HG02588 (cell line): ENCODE results near the gene ZNF135.
A peak's percentile ranks its signal among the peaks of the same experiment; 100 is the strongest.

Experiments used
- ATAC-seq: cut with Tn5 transposase; IDR thresholded peaks from one replicate; pipeline ENCODE4 v1.9.1; 2021; ENCODE audit warnings: mild to moderate bottlenecking, moderate library complexity; ENCODE audit not compliant: unreplicated experiment

ZNF135 gene

DNA sequence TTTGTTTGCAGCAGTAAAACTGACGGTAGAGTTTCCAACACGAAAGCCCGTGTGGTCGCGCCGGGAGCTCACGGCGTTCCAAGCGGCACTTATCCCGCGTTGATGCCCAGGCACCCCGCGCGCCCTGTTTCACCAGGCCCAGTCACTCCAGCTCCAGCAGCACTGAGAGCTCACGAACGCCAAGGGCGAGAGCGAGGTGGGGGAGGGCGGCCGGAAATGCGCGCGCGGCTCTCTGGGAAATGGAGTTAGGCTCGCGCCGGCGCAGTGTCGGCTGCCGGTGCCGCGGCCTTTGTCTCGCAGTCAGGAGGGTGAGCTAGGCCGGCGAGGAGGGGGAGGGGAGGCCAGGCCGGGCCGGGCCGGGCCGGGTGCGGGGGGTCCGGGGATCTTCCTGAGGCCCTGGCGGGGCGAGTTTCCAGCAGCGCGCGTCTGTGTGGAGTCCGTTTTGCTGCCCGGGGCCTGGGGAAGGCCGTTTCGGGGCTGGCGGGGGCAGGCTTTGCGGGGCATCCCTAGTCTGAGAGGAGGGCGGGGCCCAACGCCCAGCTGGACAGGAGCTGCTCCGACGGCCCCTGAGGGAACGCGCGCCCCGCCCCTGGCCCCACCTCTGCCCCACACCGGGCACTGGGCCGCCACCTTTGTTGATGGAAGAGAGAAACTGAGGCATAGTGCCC lies at the start of gene ZNF135:
ZNF135 (plus strand) TSS at position 280 of the 668 bp plus-strand sequence. CDS start 721 bp downstream, outside the sequence.
- ATAC-seq: no peak

DNA sequence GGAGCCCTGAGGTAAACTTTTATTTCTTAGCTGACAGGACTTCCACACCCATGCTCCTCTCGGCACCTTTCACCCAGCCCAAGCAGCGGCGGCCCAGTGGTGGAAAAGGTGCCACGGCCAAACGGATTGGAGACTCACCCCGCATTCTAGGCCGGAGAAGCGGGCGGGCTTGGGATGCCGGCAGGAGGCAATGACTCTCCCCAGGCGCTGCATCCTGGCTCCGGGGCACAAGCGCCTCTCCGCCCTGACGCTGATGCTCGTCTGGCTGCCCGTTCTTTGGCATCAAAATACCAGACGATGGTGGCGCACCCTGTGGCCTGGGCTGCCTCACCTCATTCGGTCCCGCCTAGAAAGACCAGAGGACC lies 49.8 kb upstream of the ZNF135 start:
- no peak for ATAC-seq

DNA sequence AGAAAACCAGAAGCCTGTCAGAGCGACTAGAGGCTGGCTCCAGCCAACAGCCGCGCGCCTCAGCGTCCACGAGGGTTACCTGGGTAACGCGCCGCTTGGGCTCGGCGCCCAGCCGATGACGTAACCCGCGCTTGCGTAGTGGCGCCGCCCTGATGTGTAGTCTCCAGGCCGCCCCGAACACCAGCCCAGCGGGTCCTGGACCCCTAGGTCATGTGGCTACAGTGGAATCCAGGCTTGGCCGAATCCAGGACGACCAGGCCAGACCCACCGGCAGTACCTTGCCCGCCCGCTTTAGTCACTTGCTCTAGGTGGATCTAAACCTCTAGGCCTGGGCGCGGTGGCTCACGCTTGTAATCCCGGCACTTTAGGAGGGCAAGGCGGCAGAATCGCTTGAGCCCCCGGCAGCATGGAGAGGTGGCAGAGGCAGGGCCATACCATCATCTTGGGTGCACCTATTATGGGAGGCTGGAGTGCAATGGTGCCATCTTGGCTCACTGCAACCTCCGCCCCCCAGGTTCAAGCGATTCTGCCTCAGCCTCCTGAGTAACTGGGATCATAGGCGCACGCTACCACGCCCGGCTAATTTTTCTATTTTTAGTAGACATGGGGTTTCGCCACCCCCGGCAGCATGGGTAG lies 49.3 kb upstream of the ZNF135 start:
- ATAC-seq: peak; percentile 51

DNA sequence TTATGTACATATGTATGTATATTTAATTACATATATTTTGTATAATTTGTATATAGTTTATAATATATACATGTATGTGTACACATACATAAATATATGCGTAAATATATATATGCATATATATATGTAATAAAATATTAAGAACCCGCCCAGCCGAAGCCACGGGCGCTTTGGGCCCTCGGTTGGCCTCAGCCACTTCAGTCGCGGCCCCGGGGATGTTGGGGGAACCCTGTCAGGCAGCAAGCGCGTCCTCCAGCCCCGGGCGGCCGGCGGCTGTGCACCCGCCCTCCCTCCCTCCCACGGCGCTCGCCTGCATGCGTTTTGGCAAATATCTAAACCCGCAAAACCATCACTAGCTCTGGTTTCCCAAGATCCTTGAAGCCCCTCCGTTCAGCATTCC lies 48.6 kb upstream of the ZNF135 start:
- ATAC-seq: no peak

DNA sequence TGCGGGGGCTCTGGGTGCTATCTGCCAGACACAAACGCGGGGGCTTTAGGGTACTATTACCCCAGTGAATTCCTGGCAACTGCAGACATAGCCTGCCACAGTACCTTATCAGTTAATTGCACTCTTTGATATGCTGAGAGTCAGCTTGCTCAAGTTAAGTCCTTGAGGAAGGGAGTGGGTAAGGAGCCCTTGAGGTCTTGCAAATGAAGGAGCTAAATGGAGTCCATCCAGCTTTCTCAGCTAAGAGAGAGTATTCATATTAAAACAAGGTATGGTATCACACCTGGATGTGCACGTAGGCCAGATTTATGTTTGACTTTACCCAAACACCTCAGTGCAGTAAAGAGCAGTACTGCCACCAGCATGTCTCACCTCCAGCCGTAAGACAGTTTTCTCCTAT lies 44.9 kb upstream of the ZNF135 start:
- no peak for ATAC-seq

DNA sequence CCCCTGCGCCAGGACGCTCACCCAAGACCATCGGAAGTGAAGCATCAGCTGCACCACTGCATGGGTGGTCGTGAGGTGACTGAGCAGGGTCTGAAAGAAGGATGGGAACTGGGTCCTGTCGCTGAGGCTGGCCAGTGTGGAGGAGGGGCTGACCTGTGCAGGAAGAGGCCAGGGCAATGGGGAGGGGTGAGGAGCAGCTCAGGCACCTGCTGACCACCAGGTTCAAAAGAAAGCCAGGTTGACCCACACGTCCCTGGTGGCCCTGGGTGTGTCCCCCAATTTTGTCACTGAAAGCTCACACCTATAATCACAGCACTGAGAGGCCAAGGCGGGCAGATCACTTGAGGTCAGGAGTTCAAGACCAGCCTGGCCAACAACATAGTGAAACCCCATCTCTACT lies 39.0 kb upstream of the ZNF135 start:
- no peak for ATAC-seq

DNA sequence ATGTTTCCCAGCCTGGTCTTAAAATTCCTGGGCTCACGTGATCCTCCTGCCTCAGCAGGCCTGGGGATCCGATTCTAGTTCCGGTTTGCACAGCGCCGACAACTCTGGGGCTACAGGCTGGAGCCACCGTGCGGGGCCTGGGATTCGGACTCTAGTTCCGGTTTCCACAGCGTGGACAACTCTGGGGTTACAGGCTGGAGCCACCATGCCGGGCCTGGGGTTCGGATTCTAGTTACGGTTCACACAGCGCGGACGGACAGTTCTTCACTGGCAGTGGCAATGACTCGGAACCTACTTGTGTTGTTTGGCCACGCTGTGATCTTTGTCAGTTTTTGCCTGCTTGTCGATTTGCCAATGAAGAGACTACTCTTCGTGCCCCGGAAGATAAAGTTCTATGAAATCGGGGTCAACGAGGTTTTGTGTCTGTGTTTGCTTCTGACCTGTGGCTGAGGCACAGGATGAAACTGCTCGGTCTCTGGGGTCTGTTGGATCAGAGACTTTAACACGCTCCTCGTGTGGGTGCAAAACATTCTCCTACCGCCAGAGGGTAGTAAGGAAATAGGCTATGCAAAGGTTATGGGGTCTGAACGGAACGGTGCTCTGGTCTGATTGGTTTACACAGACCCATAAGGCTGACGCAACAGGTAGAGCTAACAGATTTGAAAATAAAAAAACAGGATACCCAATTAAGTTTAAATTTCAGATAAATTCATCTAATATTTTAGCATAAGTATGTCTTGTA lies 37.4 kb upstream of the ZNF135 start:
- ATAC-seq: no peak

DNA sequence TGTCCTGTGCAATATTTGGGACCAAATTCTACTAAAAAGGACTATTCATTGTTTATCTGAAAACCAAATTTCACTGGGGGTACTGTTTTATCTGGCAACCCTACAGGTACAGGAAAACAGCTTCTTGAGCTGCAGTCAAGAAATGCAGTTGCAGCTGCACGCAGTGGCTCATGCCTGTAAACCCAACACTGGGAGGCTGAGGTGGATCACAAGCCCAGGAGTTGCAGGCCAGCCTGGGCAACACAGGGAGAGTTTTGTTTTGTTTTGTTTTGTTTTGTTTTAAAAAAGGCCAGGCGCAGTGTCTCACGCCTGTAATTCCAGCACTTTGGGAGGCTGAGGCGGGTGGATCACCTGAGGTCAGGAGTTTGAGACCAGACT lies 36.8 kb upstream of the ZNF135 start:
- no peak for ATAC-seq

DNA sequence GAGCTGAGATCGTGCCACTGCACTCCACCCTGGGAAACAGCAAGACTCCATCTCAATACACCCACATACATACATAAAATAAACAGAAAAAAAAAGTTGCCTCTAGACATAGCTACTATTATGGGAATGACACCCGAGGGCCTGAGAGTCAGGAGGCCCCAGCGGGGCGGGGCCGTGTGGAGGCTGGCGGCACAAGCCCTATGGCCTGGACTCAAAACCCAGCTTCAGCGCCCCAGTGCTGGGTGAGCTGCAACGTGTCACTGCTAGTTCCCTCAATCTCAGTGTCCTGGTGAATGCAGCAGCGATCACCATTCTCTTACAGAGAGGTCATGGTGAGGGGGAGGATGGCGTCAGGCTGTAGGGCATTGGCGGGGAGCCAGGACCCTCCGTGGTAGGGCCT lies 34.4 kb upstream of the ZNF135 start:
- no peak for ATAC-seq

DNA sequence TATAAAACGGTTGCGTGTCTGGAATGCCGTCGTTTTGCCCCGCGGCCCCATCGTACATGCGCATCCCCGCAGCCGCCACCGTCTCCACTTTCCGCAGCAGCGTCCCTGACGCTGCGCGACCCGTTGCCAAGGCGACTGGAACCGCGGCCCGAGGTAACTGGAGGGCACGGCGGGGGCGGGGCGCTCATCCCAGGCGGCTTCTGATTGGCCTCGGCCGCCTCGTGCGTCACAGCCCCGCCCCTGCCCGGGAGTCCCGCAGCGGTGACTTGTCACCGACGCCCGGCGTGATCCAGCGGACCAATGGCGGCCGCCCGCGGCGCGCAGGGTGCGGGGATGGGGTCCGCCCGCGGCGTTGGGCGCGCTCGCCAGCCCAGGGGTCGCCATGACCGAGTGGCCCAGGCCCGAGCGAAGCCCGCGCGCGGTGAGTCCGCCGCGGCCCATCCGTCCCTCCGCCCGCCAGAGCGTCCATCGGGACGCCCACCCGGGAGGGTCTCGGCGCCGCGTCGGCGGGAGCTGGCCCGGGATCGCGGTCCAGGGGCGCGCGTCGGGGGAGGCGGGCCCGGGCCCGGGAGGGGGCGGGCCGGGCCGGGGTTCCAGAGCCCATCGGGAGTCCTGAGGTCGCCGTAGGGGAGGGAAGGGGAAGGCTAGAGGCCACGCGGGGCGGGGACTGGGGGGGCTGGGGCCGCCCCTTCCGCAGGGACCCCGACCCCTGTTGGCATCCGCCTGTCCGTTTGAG lies 25.2 kb upstream of the ZNF135 start, which contains the start of gene ZSCAN1:
ZSCAN1 (plus strand) TSS at position 285 of the 736 bp plus-strand sequence. CDS start 3,812 bp downstream, outside the sequence.
- ATAC-seq: no peak

DNA sequence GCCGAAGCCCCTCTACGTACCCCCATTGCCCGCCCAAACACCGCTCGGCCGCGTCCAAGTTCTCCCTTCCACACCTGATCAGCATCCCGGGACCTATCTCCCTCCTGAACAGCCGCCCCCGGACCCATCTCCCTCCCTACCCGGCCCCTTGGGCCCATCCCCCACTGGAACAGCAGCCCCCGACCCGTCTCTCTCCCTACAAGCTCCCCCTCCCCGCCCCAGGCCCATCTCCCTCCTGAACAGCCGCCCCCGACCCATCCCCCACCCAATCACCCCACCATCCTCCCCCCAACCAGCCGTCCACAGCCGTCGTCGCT lies 24.6 kb upstream of the ZNF135 start:
- no peak for ATAC-seq

DNA sequence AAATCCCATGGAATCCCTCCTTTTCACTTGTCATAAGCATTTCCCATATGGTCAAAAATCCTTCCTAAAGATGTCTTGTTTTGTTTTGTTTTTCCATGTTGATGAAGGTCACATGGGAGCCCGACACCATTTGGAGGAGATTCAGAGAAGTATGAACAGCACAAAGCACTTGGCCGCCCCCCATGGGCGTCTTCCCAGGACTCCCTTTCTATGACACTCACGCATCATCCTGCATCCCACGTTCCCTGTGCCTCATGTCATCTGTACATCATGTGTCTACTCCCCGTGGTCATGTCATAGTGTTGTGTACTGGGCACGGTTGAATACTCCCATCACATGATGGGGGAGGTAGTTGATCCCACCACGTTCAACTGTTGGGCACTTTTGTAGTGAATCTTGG lies 23.2 kb upstream of the ZNF135 start:
- no peak for ATAC-seq

DNA sequence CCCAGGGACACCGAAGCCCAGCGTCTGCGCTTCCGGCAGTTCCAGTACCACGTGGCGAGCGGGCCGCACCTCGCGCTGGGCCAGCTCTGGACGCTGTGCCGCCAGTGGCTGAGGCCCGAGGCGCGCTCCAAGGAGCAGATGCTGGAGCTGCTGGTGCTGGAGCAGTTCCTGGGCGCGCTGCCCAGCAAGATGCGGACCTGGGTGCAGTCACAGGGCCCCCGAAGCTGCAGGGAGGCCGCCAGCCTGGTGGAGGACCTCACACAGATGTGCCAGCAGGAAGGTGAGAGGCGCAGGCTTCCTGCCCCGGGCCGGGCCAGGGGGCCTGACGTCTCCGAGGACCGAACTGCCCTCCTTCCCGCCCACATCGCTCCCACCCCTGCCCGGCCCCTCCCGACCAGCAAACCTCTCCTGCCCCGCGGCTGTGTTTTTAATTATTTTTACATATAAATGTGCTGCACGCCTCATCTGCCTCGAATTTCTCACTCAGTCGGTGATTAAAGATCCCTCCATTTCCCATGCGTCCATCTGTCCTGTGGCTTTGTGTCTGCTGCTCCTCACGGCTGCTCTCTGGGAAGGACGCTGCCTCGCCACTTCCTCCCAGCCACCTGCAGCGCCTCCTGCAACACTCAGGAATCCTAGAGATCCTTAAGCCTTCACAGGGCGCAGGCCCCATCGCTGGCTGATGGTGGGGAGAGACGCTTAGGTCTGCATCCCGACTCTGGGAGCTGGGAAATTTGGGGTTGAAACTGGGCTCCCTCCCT lies 21.0 kb upstream of the ZNF135 start:
- ATAC-seq: no peak

DNA sequence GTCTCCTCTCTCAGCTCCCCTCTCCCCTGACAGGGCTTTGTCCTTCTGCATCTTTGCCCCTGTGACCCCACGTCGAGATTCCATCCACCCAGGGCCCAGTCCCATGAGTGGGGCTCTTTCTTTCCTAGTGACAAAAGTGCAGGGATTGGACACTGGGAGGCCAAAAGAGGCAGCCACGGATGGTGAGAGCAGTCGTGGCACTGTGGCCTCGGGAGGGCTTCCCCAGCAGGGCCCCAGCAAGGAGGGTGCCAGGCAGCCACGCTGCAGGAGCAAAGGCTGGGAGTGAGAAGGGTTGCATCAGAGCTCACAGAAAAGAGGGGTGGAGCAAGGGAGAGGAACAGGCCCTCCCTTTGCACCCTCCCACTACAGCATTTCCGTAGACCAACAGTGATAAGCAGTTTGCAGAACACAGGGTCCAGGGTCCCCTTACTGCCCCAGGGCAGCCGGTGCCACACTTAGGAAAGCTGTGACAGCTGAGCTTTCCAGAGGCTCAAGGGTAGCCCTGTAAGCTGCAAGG lies 20.3 kb upstream of the ZNF135 start:
- no peak for ATAC-seq

DNA sequence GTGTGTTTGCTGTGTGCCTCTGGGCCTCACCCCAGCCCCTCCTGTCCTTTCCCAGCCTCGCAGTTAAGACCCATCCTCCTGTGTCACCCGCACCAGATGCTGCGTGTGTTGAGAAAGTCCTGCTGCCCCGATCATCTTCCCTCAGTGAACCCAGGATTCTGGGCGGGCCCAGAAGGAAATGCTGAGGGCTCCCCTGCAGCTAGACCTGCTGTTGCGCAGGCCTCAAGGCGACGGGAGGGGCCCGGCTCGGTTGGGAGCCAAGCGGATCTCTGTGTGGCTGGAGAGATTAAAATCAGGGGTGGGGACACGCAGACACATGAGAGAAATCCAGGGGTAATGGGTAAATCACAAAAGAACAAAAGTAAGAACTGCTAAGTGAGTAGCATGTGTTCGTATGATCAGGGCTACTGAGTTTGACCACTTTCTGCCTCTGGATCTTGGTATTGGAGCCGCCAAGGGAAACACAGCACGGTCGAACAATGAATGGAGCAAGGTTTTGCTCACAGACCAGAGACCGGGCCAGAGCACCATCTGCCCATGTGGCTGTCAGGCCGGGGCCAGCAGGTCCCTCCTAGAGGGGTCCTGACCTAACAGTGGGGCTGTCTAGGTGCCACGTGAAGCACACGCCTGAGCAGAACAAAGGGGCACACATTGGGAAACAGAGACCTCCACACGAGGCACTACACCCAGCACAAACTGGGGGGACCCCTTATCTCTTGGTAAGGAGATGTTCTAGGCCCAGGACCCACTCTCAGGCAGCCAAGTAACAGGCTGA lies 18.1 kb upstream of the ZNF135 start:
- no peak for ATAC-seq

DNA sequence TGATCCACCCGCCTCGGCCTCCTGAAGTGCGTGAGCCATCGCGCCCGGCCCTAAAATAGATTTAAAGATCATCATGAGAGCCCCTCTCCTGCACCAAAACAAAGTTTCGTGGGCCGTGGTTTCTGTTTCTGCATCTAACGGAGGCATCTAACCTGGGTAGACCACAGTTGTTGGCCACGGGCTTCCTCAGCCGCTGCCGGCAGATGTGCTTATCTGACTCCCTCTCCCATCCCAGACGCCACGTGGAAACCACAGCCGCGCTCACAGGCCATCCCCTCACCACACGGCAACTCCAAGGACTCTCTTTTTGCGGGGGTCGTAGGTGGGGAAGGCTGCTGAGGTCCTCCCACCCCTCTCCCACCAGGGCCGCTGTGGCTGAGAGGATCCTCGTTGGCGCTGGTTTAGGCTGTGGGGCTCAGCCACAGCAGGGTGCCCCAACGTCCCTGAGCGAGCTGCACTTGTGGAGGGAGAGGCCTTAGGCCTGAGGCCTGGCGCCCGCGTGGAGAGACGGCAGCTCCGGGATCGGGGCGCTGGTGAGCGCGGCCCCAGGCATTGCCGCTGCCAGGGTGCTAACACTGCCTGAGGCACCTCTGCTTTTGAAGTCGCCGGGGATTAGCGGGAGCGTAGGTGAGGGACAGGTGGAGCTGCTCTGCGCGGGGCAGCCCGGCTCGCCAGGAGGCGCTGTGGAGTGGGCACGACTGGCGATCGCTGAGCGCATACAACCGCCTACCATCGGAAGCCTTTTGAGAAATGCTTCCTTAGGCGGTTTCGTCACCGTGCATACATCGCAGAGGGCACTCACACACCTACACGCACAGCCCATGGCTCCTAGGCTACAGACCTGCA lies 16.4 kb upstream of the ZNF135 start:
- no peak for ATAC-seq

DNA sequence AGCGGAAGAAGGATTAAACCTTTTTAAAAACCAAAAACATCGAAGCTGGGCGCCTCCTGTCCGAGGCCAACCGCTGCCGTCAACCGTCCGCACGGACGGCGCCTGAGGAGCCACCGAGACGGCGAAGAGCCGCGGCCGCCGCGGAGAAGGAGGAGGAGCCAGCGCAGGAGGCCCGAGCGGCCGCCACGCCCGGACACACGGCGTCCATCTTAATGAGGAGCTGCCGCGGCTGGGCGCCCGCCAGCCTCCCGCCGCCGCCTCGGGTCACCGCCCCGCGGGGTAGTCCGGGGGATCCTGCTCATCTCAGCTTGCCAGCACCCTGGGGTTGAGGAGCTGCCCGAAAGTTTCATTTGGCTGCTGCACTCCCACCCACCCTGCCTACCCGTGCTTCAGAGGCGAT lies 14.7 kb upstream of the ZNF135 start:
- no peak for ATAC-seq

DNA sequence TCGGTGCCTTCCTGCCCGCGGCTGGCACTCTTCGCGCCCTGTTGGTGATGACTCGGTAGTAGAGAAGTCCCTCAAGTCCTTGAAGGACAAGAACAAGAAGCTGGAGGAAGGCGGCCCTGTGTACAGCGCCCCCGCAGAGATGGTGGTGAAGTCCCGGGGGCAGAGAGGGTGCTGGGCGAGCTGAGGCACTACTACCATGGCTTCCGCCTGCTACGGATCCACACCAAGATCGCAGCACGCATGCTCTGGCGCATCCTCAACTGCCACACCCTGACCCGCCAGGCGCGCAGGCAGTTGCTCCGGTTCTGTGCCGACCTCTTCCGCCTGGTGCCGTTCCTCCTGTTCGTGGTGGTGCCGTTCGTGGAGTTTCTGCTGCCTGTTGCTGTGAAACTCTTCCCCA lies 14.2 kb upstream of the ZNF135 start:
- no peak for ATAC-seq
